HepG2 (cell line): Measurements from ENCODE around the gene LYST. TPM values are rescaled to one million over a fixed set of nuclear protein-coding genes. Genes with fewer than 3 reads are reported as not detected.

Experiments
- ATAC-seq: fragments of 200-7000 bp; cut with Tn5 transposase; 3 replicates; pipeline ENCODE4 v1.9.1; 2020; ENCODE audit warnings: mild to moderate bottlenecking, moderate library complexity
- BruUV-seq: library from RNA; stranded (reverse); fragments of 400-500 nt; replicated peaks from 2 replicates; lab custom pipeline; 2021; lab: Mats Ljungman, UMichigan
- CTCF ChIA-PET: fragments of 300-600 bp; formaldehyde crosslinking; extraction: SDS; loops from one replicate; lab custom pipeline; 2021; ENCODE audit warnings: low total read pairs, inconsistent platforms, low intra/inter-chr PET ratio; lab: Yijun Ruan, JAX
- POLR2A ChIA-PET: fragments of 350-600 bp; sonication (Branson Sonifier 250); formaldehyde crosslinking; loops from one replicate; lab custom pipeline; 2020; ENCODE audit warnings: antibody characterized with exemption, inconsistent platforms; lab: Yijun Ruan, JAX
- DNase-seq: peaks from one replicate; pipeline ENCODE4 v3.0.0-alpha.2; 2015; ENCODE audit warnings: low spot score
- FAIRE-seq: peaks from 3 replicates; lab custom pipeline; 2011; peaks lifted over from hg19 to GRCh38; lab: Jason Lieb, UNC
- H2AFZ ChIP-seq: one replicate; pipeline ENCODE4 v1.6.1; 2011; ENCODE audit warnings: low read length, inconsistent platforms
- H3K27ac ChIP-seq: fragments of 300-600 bp; 3 replicates; pipeline ENCODE4 v1.8.0; 2011; ENCODE audit warnings: mixed run types, mild to moderate bottlenecking, mixed read lengths, low read length, inconsistent platforms; ENCODE audit not compliant: insufficient read depth; ENCODE audit errors: extremely low read length
- H3K27me3 ChIP-seq, 2 experiments: fragments of 200-600 bp in 1 of 2; 2 replicates in 1 of 2; 3 replicates in 1 of 2; pipeline versions ENCODE4 v1.6.0 to v1.8.0; 2011; ENCODE audit warnings: low read length in 2 of 2, mild to moderate bottlenecking in 2 of 2, moderate library complexity in 2 of 2, inconsistent platforms in 1 of 2; ENCODE audit not compliant: insufficient read depth in 2 of 2, control insufficient read depth in 1 of 2
- H3K36me3 ChIP-seq, 2 experiments: fragments of 200-600 bp in 1 of 2; replicated peaks in 1 of 2; 2 replicates in 1 of 2; 3 replicates in 1 of 2; pipeline versions ENCODE4 v1.5.1 to v1.8.0; 2011; ENCODE audit warnings: low read length in 2 of 2, inconsistent platforms in 1 of 2; ENCODE audit not compliant: insufficient read depth in 2 of 2, control insufficient read depth in 1 of 2
- H3K4me1 ChIP-seq: 2 replicates; pipeline ENCODE4 v1.5.1; 2012; ENCODE audit warnings: low read length, inconsistent platforms; ENCODE audit not compliant: insufficient read depth
- H3K4me2 ChIP-seq: 2 replicates; pipeline ENCODE4 v1.6.0; 2011; ENCODE audit warnings: low read depth, low read length, inconsistent platforms
- H3K4me3 ChIP-seq, 3 experiments: fragments of 200-600 bp in 1 of 3; sonication (generic), shearing (Covaris generic) in 1 of 3; replicated peaks in 1 of 3; 2 replicates each; pipeline ENCODE4 v1.5.1; 2011 to 2016; ENCODE audit warnings: low read length in 3 of 3, inconsistent platforms in 2 of 3, low read depth in 2 of 3, mild to moderate bottlenecking in 2 of 3, control low read depth in 1 of 3, mixed read lengths in 1 of 3; ENCODE audit not compliant: insufficient read depth in 1 of 3
- H3K79me2 ChIP-seq: one replicate; pipeline ENCODE4 v1.6.1; 2011; ENCODE audit warnings: low read length, inconsistent platforms; ENCODE audit not compliant: insufficient read depth
- H3K9ac ChIP-seq: 2 replicates; pipeline ENCODE4 v1.6.0; 2011; ENCODE audit warnings: mild to moderate bottlenecking, low read depth, low read length, inconsistent platforms; ENCODE audit not compliant: insufficient read depth
- H3K9me3 ChIP-seq: 2 replicates; pipeline ENCODE4 v1.5.1; 2012; ENCODE audit warnings: mild to moderate bottlenecking, low read length
- H4K20me1 ChIP-seq: 2 replicates; pipeline ENCODE4 v1.6.0; 2011; ENCODE audit warnings: inconsistent platforms, mild to moderate bottlenecking, low read length, moderate library complexity; ENCODE audit not compliant: insufficient read depth
- ARNTL ChIP-seq: sonication (generic); formaldehyde crosslinking; IDR thresholded peaks from 2 replicates; pipeline ENCODE4 v1.4.0; 2020; ENCODE audit warnings: mild to moderate bottlenecking, missing genetic modification reagents
- CEBPG ChIP-seq: IDR thresholded peaks from 2 replicates; pipeline ENCODE4 v1.6.1; 2016
- KLF16 ChIP-seq, 2 experiments: sonication (generic) in 1 of 2; formaldehyde crosslinking in 1 of 2; IDR thresholded peaks; 2 replicates each; pipeline versions ENCODE4 v1.6.1 to v1.8.0; 2016 to 2023; ENCODE audit warnings: missing genetic modification reagents in 2 of 2, missing compliant biosample characterization in 1 of 2
- MAFK ChIP-seq, 2 experiments: IDR thresholded peaks in 1 of 2; conservative IDR thresholded peaks in 1 of 2; 2 replicates each; pipeline ENCODE4 v1.6.1; 2011; ENCODE audit warnings: improper control_type of control experiment in 2 of 2, low read length in 2 of 2
- NCOA1 ChIP-seq: sonication (generic); formaldehyde crosslinking; IDR thresholded peaks from 2 replicates; pipeline ENCODE4 v1.9.0; 2021; ENCODE audit warnings: missing genetic modification reagents
- RAD51 ChIP-seq: fragments of 450-650 bp; IDR thresholded peaks from 2 replicates; pipeline ENCODE4 v1.6.1; 2016; ENCODE audit warnings: borderline replicate concordance
- SETDB1 ChIP-seq: sonication (generic); formaldehyde crosslinking; IDR thresholded peaks from 2 replicates; pipeline ENCODE4 v1.5.1; 2020; ENCODE audit warnings: missing genetic modification reagents, mild to moderate bottlenecking, borderline replicate concordance
- TAF15 ChIP-seq: fragments of 200-400 bp; formaldehyde crosslinking; IDR thresholded peaks from one replicate; pipeline ENCODE4 v1.6.1; 2018; ENCODE audit warnings: mild to moderate bottlenecking, low read depth, low read length; ENCODE audit not compliant: poor library complexity, severe bottlenecking
- TBX2 ChIP-seq: sonication (generic); formaldehyde crosslinking; IDR thresholded peaks from 2 replicates; pipeline ENCODE4 v1.5.0; 2020; ENCODE audit warnings: missing genetic modification reagents, mild to moderate bottlenecking, borderline replicate concordance
- TGIF2 ChIP-seq: IDR thresholded peaks from 2 replicates; pipeline ENCODE4 v1.6.1; 2016; ENCODE audit warnings: control low read depth, missing compliant biosample characterization
- ZNF12 ChIP-seq: sonication (generic); formaldehyde crosslinking; IDR thresholded peaks from 2 replicates; pipeline ENCODE4 v1.5.0; 2020; ENCODE audit warnings: missing genetic modification reagents
- ZNF775 ChIP-seq: sonication (generic); formaldehyde crosslinking; IDR thresholded peaks from 2 replicates; pipeline ENCODE4 v1.4.0; 2020; ENCODE audit warnings: missing genetic modification reagents, mild to moderate bottlenecking, moderate library complexity, borderline replicate concordance
- WGBS: methylation state at CpG from one replicate; pipeline ENCODE4 v1.1.6; 2017; ENCODE audit warnings: low lambda C conversion rate; 5-methylcytosine and 5-hydroxymethylcytosine counted together
- in situ Hi-C: cut with HindIII; loops from 2 replicates; pipeline ENCODE4 v1.10.0; 2017; ENCODE audit warnings: low pct_unique_long_range_greater_than_20kb; ENCODE audit not compliant: extremely low pct_ligation_motif_present
- intact Hi-C: fragments of 100-400 bp; cut with micrococcal nuclease; formaldehyde crosslinking; loops from one replicate; pipeline ENCODE4 v1.10.0; 2022; ENCODE audit not compliant: unreplicated experiment
- polyA plus RNA-seq, 8 experiments: library from polyadenylated mRNA; depleted of rRNA in 3 of 8; stranded (reverse) in 7 of 8; unstranded in 1 of 8; fragments of >200 nt; fragmentation: Illumina TruSeq in 4 of 8; extraction: Trizol in 4 of 8; gene quantifications; 2 replicates each; pipeline versions ENCODE4 v1.2.1 to v1.2.3, GENCODE V29; 2011 to 2016; ENCODE audit warnings: low read depth in 4 of 8, missing spikeins in 1 of 8, mixed read lengths in 1 of 8; ENCODE audit not compliant: insufficient read depth in 1 of 8
- total RNA-seq, 5 experiments: library from RNA; depleted of rRNA; stranded (reverse); fragments of >200 nt; fragmentation: Illumina TruSeq; extraction: Trizol; gene quantifications; 2 replicates each; pipeline ENCODE4 v1.2.3, GENCODE V29; 2016; ENCODE audit warnings: low read depth in 1 of 5
- TF ChIP-seq, protein P1 (sequence below): sonication (generic); formaldehyde crosslinking; IDR thresholded peaks from 2 replicates; pipeline ENCODE4 v1.4.0; 2020; ENCODE audit warnings: missing genetic modification reagents
- TF ChIP-seq, protein P2 (sequence below): sonication (generic); formaldehyde crosslinking; IDR thresholded peaks from 2 replicates; pipeline ENCODE4 v1.8.0; 2022; ENCODE audit warnings: missing genetic modification reagents, low read depth, mild to moderate bottlenecking, borderline replicate concordance
- TF ChIP-seq, protein P3 (sequence below): sonication (generic); formaldehyde crosslinking; IDR thresholded peaks from 2 replicates; pipeline ENCODE4 v1.4.0; 2020; ENCODE audit warnings: missing genetic modification reagents
- TF ChIP-seq, protein P4 (sequence below): sonication (generic); formaldehyde crosslinking; IDR thresholded peaks from 2 replicates; pipeline ENCODE4 v1.9.0; 2021; ENCODE audit warnings: missing genetic modification reagents, borderline replicate concordance
- TF ChIP-seq, protein P5 (sequence below): IDR thresholded peaks from 2 replicates; pipeline ENCODE4 v1.6.1; 2016; ENCODE audit warnings: missing genetic modification reagents, missing compliant biosample characterization
- TF ChIP-seq, protein P6 (sequence below): IDR thresholded peaks from 2 replicates; pipeline ENCODE4 v1.6.1; 2016; ENCODE audit warnings: mild to moderate bottlenecking, missing biosample characterization, missing genetic modification reagents

The LYST gene
- total and polyA plus RNA-seq, 2 of the 13 experiments (the other 11 are each of a cell fraction or from before 2014, with no cell fraction given) = 0.91 to 2.5 TPM

DNA sequence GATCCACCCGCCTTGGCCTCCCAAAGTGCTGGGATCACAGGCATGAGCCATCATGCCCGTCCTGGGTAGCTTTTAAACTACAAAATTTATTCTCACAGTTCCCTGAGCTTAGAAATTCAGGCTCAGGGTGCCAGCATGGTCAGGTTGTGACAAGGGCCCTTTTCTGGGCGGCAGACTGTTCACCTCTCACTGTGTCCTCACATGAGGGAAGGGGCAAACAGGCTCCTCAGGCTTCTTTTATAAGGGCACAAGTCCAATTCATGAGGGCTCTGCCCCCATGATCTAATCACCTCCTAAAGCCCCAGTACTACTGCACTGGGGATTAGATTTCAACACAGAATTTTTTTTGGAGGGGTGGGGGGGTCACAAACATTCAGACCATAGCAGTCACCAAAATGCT is 253.9 kb downstream of the LYST start:
- ATAC-seq = no peak
- Histone ChIP-seq H3K27ac (no peak overlapping the region), H3K79me2 (peaks cover 8% of the 10 kb centered on the region), H4K20me1 (peaks cover 8% of the 10 kb centered on the region; the same call in 1 of the 2 replicates), H3K4me3 (no peak overlapping the region), H3K9me3 (no peaks in the 10 kb centered on the region), H2AFZ (no peak overlapping the region), H3K36me3 (peaks cover 2 to 16% of the 10 kb centered on the region in 2 experiments; a peak in 3 of 5 replicates), H3K4me2 (no peak overlapping the region), H3K9ac (no peak overlapping the region), H3K27me3 (no peaks in the 10 kb centered on the region), H3K4me1 (peaks cover 32% of the 10 kb centered on the region)
- ChIA-PET POLR2A (no interaction called here), CTCF (no interaction called here)
- no peak for DNase-seq
- WGBS = 93% methylated on average over 2 of the region's 3 CpGs
- in situ Hi-C loops = no loop called here
- intact Hi-C loops = no loop called here
- no TSS peak for BruUV-seq
- no peak for FAIRE-seq
- no peak for TF ChIP-seq CEBPG (CRISPR knock-in tag)
- TF ChIP-seq NCOA1 = no peak
- TF ChIP-seq ZNF12 (CRISPR knock-in tag) = no peak
- TF ChIP-seq, protein P1, sequence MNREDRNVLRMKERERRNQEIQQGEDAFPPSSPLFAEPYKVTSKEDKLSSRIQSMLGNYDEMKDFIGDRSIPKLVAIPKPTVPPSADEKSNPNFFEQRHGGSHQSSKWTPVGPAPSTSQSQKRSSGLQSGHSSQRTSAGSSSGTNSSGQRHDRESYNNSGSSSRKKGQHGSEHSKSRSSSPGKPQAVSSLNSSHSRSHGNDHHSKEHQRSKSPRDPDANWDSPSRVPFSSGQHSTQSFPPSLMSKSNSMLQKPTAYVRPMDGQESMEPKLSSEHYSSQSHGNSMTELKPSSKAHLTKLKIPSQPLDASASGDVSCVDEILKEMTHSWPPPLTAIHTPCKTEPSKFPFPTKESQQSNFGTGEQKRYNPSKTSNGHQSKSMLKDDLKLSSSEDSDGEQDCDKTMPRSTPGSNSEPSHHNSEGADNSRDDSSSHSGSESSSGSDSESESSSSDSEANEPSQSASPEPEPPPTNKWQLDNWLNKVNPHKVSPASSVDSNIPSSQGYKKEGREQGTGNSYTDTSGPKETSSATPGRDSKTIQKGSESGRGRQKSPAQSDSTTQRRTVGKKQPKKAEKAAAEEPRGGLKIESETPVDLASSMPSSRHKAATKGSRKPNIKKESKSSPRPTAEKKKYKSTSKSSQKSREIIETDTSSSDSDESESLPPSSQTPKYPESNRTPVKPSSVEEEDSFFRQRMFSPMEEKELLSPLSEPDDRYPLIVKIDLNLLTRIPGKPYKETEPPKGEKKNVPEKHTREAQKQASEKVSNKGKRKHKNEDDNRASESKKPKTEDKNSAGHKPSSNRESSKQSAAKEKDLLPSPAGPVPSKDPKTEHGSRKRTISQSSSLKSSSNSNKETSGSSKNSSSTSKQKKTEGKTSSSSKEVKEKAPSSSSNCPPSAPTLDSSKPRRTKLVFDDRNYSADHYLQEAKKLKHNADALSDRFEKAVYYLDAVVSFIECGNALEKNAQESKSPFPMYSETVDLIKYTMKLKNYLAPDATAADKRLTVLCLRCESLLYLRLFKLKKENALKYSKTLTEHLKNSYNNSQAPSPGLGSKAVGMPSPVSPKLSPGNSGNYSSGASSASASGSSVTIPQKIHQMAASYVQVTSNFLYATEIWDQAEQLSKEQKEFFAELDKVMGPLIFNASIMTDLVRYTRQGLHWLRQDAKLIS (CRISPR knock-in tag) = no peak
- TF ChIP-seq, protein P2, sequence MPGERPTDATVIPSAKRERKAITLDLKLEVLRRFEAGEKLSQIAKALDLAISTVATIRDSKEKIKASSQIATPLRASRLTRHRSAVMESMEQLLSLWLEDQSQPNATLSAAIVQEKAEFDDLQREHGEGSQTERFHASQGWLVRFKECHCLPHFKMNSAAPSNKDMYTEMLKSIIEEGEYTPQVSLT = no peak
- TF ChIP-seq, protein P3, sequence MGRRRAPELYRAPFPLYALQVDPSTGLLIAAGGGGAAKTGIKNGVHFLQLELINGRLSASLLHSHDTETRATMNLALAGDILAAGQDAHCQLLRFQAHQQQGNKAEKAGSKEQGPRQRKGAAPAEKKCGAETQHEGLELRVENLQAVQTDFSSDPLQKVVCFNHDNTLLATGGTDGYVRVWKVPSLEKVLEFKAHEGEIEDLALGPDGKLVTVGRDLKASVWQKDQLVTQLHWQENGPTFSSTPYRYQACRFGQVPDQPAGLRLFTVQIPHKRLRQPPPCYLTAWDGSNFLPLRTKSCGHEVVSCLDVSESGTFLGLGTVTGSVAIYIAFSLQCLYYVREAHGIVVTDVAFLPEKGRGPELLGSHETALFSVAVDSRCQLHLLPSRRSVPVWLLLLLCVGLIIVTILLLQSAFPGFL (CRISPR knock-in tag) = no peak
- no peak for TF ChIP-seq RAD51
- TF ChIP-seq, protein P4, sequence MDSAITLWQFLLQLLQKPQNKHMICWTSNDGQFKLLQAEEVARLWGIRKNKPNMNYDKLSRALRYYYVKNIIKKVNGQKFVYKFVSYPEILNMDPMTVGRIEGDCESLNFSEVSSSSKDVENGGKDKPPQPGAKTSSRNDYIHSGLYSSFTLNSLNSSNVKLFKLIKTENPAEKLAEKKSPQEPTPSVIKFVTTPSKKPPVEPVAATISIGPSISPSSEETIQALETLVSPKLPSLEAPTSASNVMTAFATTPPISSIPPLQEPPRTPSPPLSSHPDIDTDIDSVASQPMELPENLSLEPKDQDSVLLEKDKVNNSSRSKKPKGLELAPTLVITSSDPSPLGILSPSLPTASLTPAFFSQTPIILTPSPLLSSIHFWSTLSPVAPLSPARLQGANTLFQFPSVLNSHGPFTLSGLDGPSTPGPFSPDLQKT (CRISPR knock-in tag) = no peak
- TF ChIP-seq SETDB1 (CRISPR knock-in tag) = no peak
- no peak for TF ChIP-seq TAF15
- no peak for TF ChIP-seq KLF16 (CRISPR knock-in tag; IDR thresholded peaks at IDR 0.05)
- TF ChIP-seq, protein P5, sequence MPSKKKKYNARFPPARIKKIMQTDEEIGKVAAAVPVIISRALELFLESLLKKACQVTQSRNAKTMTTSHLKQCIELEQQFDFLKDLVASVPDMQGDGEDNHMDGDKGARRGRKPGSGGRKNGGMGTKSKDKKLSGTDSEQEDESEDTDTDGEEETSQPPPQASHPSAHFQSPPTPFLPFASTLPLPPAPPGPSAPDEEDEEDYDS (CRISPR knock-in tag) = no peak
- no peak for TF ChIP-seq MAFK (conservative IDR thresholded peaks at IDR 0.05 in 1 of 2, IDR thresholded peaks at IDR 0.05 in 1 of 2; ENCODE audit: low read length in 2 of 2)
- no peak for TF ChIP-seq ARNTL (CRISPR knock-in tag)
- no peak for TF ChIP-seq TGIF2 (CRISPR knock-in tag)
- TF ChIP-seq ZNF775 = no peak
- TF ChIP-seq TBX2 (CRISPR knock-in tag) = no peak
- TF ChIP-seq, protein P6, sequence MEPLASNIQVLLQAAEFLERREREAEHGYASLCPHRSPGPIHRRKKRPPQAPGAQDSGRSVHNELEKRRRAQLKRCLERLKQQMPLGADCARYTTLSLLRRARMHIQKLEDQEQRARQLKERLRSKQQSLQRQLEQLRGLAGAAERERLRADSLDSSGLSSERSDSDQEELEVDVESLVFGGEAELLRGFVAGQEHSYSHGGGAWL (CRISPR knock-in tag) = no peak
